Endothelial cell of umbilical vein (primary cell): ENCODE results near the gene THTPA. TPM values are rescaled to one million over a fixed set of nuclear protein-coding genes. Genes with fewer than 3 reads are reported as not detected.

Experiments
- BruUV-seq: library from RNA; stranded (reverse); fragments of 400-500 nt; replicated peaks from 2 replicates; lab custom pipeline; 2021; lab: Mats Ljungman, UMichigan
- CTCF ChIA-PET: fragments of 300-600, 350-600 bp; sonication (Branson Sonifier 250); formaldehyde crosslinking; loops from one replicate; lab custom pipeline; 2021; ENCODE audit warnings: antibody characterized with exemption, inconsistent platforms; lab: Charles Lee
- POLR2A ChIA-PET: fragments of 300-600, 350-600 bp; sonication (Branson Sonifier 250); formaldehyde crosslinking; loops from one replicate; lab custom pipeline; 2021; ENCODE audit warnings: antibody characterized with exemption, inconsistent platforms; lab: Charles Lee
- DNase-seq: peaks from one replicate; pipeline ENCODE4 v3.0.0-alpha.2; 2011; ENCODE audit warnings: low read depth, low spot score
- FAIRE-seq: peaks from 2 replicates; lab custom pipeline; 2011; peaks lifted over from hg19 to GRCh38; lab: Jason Lieb, UNC
- H2AFZ ChIP-seq: 2 replicates; pipeline ENCODE4 v1.6.0; 2012; ENCODE audit warnings: low read depth, low read length, control low read depth, inconsistent platforms
- H3K27ac ChIP-seq: 2 replicates; pipeline ENCODE4 v1.5.1; 2011; ENCODE audit warnings: low read depth, mild to moderate bottlenecking, control low read depth, low read length, moderate library complexity; ENCODE audit not compliant: insufficient read depth
- H3K27me3 ChIP-seq, 2 experiments: 2 replicates each; pipeline versions ENCODE4 v1.6.0 to v1.6.1; 2011; ENCODE audit warnings: low read length in 2 of 2, mixed read lengths in 1 of 2; ENCODE audit not compliant: control insufficient read depth in 2 of 2, insufficient read depth in 2 of 2
- H3K36me3 ChIP-seq, 2 experiments: 2 replicates in 1 of 2; 3 replicates in 1 of 2; pipeline ENCODE4 v1.5.1; 2011; ENCODE audit warnings: low read length in 2 of 2, mild to moderate bottlenecking in 1 of 2, moderate library complexity in 1 of 2; ENCODE audit not compliant: control insufficient read depth in 2 of 2, insufficient read depth in 2 of 2; ENCODE audit errors: extremely low read depth in 1 of 2
- H3K4me1 ChIP-seq: 3 replicates; pipeline ENCODE4 v1.5.1; 2011; ENCODE audit warnings: mild to moderate bottlenecking, low read length; ENCODE audit not compliant: control insufficient read depth, insufficient read depth; ENCODE audit errors: extremely low read depth
- H3K4me2 ChIP-seq: 2 replicates; pipeline ENCODE4 v1.6.1; 2011; ENCODE audit warnings: low read length, control low read depth, mixed read lengths; ENCODE audit not compliant: insufficient read depth
- H3K4me3 ChIP-seq, 3 experiments: fragments of 200-600 bp in 1 of 3; sonication (generic), shearing (Covaris generic) in 1 of 3; replicated peaks in 1 of 3; 2 replicates each; pipeline ENCODE4 v1.5.1; 2011 to 2016; ENCODE audit warnings: control low read depth in 3 of 3, low read length in 3 of 3, mild to moderate bottlenecking in 2 of 3, inconsistent platforms in 1 of 3, low read depth in 1 of 3, moderate library complexity in 1 of 3; ENCODE audit not compliant: insufficient read depth in 1 of 3
- H3K79me2 ChIP-seq: 2 replicates; pipeline ENCODE4 v1.6.0; 2012; ENCODE audit warnings: low read length, inconsistent platforms; ENCODE audit not compliant: control insufficient read depth, insufficient read depth
- H3K9ac ChIP-seq: replicated peaks from 2 replicates; pipeline ENCODE3; 2011; ENCODE audit warnings: low read length, control low read depth; ENCODE audit not compliant: insufficient read depth; ENCODE audit errors: extremely low read depth
- H3K9me1 ChIP-seq: replicated peaks from 3 replicates; pipeline ENCODE4 v1.6.0; 2011; ENCODE audit warnings: mild to moderate bottlenecking, low read length; ENCODE audit not compliant: control insufficient read depth, insufficient read depth; ENCODE audit errors: extremely low read depth
- H3K9me3 ChIP-seq: replicated peaks from 2 replicates; pipeline ENCODE4 v1.5.1; 2012; ENCODE audit warnings: low read length, inconsistent platforms; ENCODE audit not compliant: control insufficient read depth, insufficient read depth
- H4K20me1 ChIP-seq: replicated peaks from 2 replicates; pipeline ENCODE3; 2011; ENCODE audit warnings: mild to moderate bottlenecking, low read length; ENCODE audit not compliant: control insufficient read depth, insufficient read depth; ENCODE audit errors: extremely low read depth
- CTCF ChIP-seq, 2 donors: IDR thresholded peaks; 1 replicate in 1 of 2; 2 replicates in 1 of 2; pipeline ENCODE4 v1.5.1; 2011; ENCODE audit warnings: low read length in 2 of 2, mild to moderate bottlenecking in 2 of 2, moderate library complexity in 2 of 2, control low read depth in 1 of 2, inconsistent platforms in 1 of 2, low read depth in 1 of 2; ENCODE audit not compliant: insufficient read depth in 1 of 2; ENCODE audit errors: extremely low read depth in 1 of 2
- EZH2 ChIP-seq: IDR thresholded peaks from 2 replicates; pipeline ENCODE4 v1.6.1; 2012; ENCODE audit warnings: borderline replicate concordance, low read depth, mild to moderate bottlenecking, moderate library complexity, low read length, inconsistent platforms; ENCODE audit not compliant: severe bottlenecking
- GATA2 ChIP-seq: IDR thresholded peaks from 2 replicates; pipeline ENCODE4 v1.7.0; 2011; ENCODE audit warnings: low read depth, mild to moderate bottlenecking, moderate library complexity, mixed read lengths, low read length; ENCODE audit not compliant: insufficient read length, insufficient read depth
- POLR2A ChIP-seq: IDR thresholded peaks from 2 replicates; pipeline ENCODE4 v1.6.1; 2012; ENCODE audit warnings: low read depth, mild to moderate bottlenecking, control low read depth, low read length
- dilution Hi-C: fragments of 300-500 bp; cut with MboI; formaldehyde crosslinking; loops from one replicate; pipeline ENCODE4 v1.15.0; 2019; ENCODE audit warnings: low sequenced_read_pairs; ENCODE audit not compliant: extremely low pct_ligation_motif_present
- intact Hi-C: fragments of 100-400 bp; cut with micrococcal nuclease; formaldehyde crosslinking; loops from one replicate; pipeline ENCODE4 v1.10.0; 2022
- polyA plus RNA-seq, 4 experiments: library from polyadenylated mRNA; depleted of rRNA in 3 of 4; stranded (reverse) in 3 of 4; unstranded in 1 of 4; fragments of >200 nt; gene quantifications; 2 replicates each; pipeline versions ENCODE4 v1.2.1 to v1.2.3, GENCODE V29; 2011 to 2012; ENCODE audit warnings: missing spikeins in 1 of 4
- total RNA-seq: library from RNA; stranded (reverse); gene quantifications from 2 replicates; pipeline ENCODE4 v1.2.3, GENCODE V29; 2021

Gene THTPA
- total and polyA plus RNA-seq, 2 donors (not counting 3 experiments of a cell fraction or from before 2014, with no cell fraction given), result 10.8 to 12.5 TPM

- peak; percentile 45 for DNase-seq
- Histone ChIP-seq H3K27ac (no peak overlapping the region), H3K9ac (no peak overlapping the region), H3K9me3 (no peaks in the 10 kb centered on the region), H3K4me2 (no peak overlapping the region), H3K4me3 (no peak overlapping the region), H3K36me3 (no peaks in the 10 kb centered on the region), H3K4me1 (no peaks in the 10 kb centered on the region), H4K20me1 (no peaks in the 10 kb centered on the region), H3K9me1 (no peaks in the 10 kb centered on the region), H2AFZ (no peak overlapping the region), H3K27me3 (no peaks in the 10 kb centered on the region), H3K79me2 (no peaks in the 10 kb centered on the region)
- dilution Hi-C loops, result no loop called here
- POLR2A ChIA-PET, result no interaction called here
- no TSS peak for BruUV-seq
- FAIRE-seq, result peak; percentile 85
- no peak for TF ChIP-seq POLR2A
- peak; percentile 66 to 78 for TF ChIP-seq CTCF (IDR thresholded peaks at IDR 0.05; ENCODE audit: extremely low read depth in 1 of 2, insufficient read depth in 1 of 2, low read depth in 1 of 2, low read length in 2 of 2)
- no peak for TF ChIP-seq EZH2
- TF ChIP-seq GATA2, result no peak
- CTCF ChIA-PET, result interaction anchor here (0.9 to 3.5 kb wide), 14 partner anchors 11 to 274 kb away, joined by 3 to 39 read pairs (median 4); partner anchors contain the start of gene ZFHX2
- intact Hi-C loops, result loop anchor here (1.0 kb wide), 1 partner anchor 61 kb away; no protein-coding TSS in a partner anchor
Observed at GRCh38 chr14:23539248-23540140, 16.6 kb upstream of the THTPA start.
